HG02852 (cell line): Measurements from ENCODE around the gene TRRAP.

Source experiments
- ATAC-seq: cut with Tn5 transposase; IDR thresholded peaks from one replicate; pipeline ENCODE4 v1.9.1; 2021; ENCODE audit warnings: mild to moderate bottlenecking, moderate library complexity; ENCODE audit not compliant: unreplicated experiment

Gene TRRAP

DNA sequence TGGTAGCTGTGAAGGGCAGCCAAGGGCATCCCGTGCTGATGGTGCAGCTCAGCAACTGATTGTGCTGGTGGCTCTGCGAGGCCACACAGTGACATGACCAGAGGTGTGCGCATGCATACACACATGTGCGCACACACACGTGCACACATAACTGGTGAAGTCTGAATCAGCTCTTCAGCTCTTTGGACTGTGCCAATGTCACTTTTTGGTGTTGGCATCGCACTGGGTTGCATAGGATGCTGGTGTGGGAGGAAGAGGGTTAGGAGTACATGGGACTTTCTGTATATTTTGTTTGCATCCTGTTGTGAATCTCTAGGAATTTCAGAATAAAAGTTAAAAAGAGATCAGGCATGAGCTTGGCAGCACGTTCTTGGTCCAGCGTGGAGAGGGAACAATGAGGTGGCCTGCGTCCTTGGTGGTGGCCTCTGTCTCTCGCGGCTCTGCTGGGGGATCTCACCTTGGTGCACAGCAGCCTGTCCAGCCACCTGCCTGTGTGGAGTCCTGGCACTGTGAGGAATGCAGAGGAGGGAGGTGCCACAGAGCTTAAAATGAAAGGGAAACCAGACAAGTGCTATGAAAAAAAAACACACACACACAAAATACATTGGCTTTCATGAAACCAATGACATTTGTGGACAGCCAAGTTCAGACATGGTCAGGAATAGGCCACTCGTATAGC is 124.0 kb downstream of the TRRAP start:
- ATAC-seq, result no peak

- no peak for ATAC-seq
Measured at GRCh38 chr7:99002827-99003212, 124.5 kb downstream of the TRRAP start.

- no peak for ATAC-seq
Measured at GRCh38 chr7:99003419-99003818, 125.1 kb downstream of the TRRAP start.

- ATAC-seq, result no peak
Measured at GRCh38 chr7:99004216-99004615, 125.9 kb downstream of the TRRAP start.

- ATAC-seq, result no peak
Measured at GRCh38 chr7:99004781-99005500, 126.6 kb downstream of the TRRAP start.

DNA sequence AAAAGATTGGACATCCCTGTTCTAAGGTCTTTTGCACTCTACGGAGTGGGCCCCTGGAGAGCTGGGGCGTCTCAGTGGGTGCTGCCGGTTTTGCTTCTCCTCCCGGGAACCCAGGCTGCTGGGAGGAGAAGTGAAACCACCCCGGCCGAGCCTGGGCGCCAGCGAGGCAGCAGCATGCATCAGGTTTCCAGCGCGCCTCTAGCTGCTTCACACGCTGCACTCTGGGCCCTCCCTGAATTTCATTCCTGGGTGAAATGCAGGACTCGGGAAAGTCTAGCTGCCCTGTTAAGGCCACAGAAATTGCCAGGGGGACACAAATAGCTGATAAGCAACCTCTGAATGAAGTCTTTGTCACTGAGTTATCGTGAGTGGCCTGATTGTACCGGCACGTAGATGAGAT is 127.4 kb downstream of the TRRAP start:
- no peak for ATAC-seq

- no peak for ATAC-seq
Measured at GRCh38 chr7:99006739-99007424, 128.6 kb downstream of the TRRAP start.

GRCh38 chr7:99008181-99008631 is 129.9 kb downstream of the TRRAP start:
- ATAC-seq, result no peak

- ATAC-seq, result no peak
Measured at GRCh38 chr7:99008921-99009530, 130.7 kb downstream of the TRRAP start.

GRCh38 chr7:99010281-99010680 is 131.9 kb downstream of the TRRAP start:
- ATAC-seq, result no peak

- no peak for ATAC-seq
Measured at GRCh38 chr7:99011341-99011705, 133.0 kb downstream of the TRRAP start.

DNA sequence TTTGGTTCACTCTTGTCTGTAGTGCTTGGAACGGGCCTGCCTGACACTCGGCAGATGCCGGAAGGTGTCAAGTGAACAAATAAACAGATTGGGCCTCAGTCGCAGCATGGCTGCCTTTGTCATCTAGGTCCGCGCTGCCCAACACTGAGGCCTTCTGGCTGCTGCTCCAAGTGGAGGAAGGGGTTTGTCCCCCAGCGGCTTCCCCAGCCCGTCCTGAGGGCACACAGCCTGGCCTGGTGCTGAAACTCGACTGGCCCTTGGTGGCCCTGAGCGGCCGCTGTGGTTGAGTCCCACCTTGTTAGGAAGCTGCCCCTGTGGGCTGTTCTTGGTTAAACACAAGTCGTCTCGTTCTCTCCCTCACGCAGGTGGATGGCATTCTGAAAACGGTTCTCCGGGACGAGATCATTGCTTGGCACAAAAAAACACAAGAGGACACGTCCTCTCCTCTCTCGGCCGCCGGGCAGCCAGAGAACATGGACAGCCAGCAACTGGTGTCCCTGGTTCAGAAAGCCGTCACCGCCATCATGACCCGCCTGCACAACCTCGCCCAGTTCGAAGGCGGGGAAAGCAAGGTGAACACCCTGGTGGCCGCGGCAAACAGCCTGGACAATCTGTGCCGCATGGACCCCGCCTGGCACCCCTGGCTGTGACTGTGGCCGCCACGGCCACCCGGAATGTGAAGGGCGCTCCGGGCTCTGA is 133.5 kb downstream of the TRRAP start:
- no peak for ATAC-seq

DNA sequence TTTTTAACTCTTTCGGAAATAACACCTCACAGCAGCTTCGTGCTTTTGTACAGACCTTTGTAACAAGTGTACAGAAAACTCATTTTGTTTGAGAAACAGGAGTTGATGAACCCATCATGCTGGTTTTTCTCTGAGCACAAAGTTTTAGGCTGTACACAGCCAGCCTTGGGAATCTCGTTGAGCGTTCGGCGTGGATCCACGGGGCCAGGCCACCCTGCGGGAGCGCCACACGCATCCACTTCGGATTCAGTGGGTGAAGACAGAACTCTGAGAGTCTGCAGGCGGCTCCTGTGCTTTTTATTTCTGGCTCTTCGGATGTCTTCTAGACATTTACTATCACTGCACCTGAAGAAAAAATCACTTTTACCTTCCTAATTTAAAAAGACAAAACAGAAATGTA is 134.4 kb downstream of the TRRAP start:
- ATAC-seq, result no peak

DNA sequence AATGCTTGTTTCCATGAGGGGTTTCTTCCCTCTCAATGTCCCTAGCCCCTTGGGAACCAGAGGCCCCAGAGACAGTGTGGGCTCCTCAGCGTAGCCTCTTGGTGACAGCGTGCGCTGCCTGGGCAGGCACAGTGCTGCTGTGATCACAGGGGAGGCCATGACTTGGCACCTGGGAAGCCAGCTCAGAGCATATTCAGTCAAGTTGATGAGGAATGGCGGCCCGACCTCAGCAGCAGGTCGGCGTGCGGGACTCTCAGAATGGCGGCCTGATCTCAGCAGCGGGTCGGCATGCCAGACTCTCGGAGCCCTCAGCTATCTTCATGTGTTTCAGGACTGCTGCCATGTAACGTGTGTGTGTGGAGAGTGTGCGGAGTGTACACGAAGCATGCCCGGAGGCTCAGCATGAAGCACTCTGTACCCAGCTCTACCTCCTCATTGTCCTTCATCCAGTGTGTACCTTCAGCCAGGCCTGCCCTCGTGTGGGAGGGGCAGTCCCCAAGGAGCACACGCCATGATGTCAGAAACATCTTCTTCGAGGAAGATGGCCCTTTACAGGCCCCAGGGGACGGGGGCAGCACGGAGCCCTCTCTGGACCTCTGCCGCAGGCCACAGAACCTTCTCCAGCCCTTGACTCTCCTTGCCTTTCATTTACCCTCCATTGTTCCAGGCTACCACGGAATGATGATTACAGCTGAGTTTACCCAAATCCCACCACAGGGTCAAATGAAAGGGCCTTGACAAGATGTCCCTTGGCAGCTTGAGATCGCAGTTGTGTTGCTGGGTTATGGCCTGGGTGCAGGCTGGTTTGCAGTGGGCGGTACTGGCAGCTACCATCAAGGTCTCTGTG is 135.2 kb downstream of the TRRAP start:
- ATAC-seq, result no peak

DNA sequence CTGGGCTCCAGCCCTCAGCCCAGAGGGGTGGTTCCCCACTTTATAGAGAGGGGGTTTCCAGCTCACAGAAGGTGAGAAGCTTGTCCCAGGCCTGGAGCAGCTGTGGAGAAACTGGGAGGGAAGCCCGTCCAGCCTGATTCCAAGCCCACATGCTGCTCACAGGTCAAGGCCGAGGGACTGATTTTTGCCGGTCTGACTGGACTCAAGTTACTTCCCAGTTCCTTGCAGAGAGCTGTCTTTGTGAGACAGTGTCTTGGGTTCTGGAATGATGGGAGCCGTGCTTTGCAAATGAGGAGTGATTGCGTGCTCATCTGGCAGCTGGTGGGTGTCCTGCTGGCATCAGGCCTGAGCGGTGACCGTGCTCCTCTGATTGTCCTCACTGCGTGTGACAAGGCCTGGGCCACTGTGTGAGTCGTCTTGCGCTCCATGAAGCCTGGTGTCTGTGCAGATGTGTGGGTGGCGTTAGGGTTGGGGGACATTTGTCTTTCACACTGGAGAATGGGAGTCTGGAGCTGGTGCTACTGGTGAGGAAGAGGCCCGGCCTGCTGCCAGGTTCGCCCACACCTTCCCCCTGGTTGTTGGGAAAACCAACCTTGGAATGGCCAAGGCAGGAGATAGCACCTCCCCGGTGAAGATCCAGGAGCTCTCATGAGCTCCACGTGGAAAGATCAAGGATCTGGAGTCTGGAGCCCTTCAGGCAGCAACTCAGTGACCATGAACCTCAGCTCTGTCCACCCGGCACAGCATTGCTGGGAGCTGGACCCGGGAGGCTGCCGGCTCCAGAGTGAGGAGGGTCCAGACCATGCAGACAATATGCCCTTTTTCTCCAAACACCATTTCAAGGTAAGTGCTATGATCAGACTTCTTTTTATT is 136.0 kb downstream of the TRRAP start:
- no peak for ATAC-seq

GRCh38 chr7:99016196-99016595 is 137.9 kb downstream of the TRRAP start:
- ATAC-seq, result no peak

- ATAC-seq, result no peak
Measured at GRCh38 chr7:99019523-99020412, 141.4 kb downstream of the TRRAP start.

DNA sequence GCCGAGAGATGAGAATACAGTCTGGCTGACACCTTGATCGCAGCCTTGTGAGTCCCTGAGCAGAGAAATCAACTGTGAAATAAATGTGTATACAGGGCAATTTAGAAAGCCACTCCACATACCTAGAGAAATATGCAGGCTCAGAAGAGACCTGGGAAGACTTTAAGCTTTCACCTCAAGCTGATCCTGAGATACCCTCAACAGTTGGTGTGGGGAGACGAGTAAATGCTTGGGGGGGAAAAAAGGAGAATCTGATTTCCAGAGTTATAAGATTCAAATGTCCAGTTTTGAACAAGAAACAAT is 142.0 kb downstream of the TRRAP start:
- no peak for ATAC-seq
